Bone marrow (tissue), 2 donors: ENCODE data around the gene DOLPP1.
A peak's percentile ranks its signal among the peaks of the same experiment; 100 is the strongest.
"Not testable (repeated sequence)": the region's sequence is repeated elsewhere in the genome, so short reads cannot be mapped to it uniquely, and the experiment has no call there.

Experiments used
- DNase-seq, 2 donors: peaks; one replicate each; lab custom pipeline; 2025; lab: John Stamatoyannopoulos, UW

Gene DOLPP1

DNA sequence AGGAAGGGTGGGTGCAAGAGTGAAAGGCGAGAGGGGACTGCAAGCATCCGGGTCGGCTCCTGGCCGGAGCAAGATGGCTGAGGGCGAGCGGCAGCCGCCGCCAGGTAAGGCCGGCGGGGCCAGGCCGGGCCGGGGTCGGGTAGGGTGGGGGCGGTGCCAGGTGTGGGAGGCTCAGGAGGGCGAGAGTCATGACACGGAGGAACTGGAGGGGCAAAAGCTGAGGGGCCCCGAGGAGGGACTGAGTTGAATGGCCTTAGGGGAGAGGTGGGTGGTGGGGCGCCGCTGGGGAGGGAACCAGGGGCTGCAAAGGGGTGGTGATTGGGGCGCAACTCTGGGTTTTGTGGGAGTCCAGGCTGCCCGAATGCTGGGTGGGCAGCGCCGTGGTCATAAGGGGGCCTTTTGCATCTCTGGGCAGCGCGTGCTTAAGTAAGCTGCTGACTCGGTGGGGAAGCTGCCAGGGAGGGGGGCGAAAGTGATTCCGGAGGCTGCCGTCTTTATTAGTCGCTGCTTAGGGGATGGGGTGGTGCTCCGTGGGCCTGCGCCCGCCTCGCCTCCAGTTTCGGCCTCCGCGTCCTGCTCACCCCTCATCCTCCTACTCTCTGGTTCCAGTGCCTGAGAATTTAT, 30.7 kb downstream of the DOLPP1 start:
- DNase-seq = peak; percentile 3 to 52

DNA sequence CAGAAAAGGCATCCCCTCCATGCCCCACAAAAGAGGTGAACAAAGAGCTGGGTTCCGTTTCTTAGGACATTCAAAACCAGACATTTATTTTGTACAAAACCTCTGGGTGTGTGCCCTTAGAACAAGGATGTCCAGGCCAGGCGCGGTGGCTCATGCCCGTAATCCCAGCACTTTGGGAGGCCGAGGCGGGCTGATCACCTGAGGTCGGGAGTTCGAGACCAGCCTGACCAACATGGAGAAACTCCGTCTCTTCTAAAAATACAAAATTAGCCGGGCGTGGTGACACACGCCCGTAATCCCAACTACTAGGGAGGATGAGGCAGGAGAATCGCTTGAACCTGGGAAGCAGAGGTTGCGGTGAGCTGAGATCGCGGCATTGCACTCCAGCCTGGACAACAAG, 31.6 kb downstream of the DOLPP1 start:
- DNase-seq = not testable (repeated sequence)

DNA sequence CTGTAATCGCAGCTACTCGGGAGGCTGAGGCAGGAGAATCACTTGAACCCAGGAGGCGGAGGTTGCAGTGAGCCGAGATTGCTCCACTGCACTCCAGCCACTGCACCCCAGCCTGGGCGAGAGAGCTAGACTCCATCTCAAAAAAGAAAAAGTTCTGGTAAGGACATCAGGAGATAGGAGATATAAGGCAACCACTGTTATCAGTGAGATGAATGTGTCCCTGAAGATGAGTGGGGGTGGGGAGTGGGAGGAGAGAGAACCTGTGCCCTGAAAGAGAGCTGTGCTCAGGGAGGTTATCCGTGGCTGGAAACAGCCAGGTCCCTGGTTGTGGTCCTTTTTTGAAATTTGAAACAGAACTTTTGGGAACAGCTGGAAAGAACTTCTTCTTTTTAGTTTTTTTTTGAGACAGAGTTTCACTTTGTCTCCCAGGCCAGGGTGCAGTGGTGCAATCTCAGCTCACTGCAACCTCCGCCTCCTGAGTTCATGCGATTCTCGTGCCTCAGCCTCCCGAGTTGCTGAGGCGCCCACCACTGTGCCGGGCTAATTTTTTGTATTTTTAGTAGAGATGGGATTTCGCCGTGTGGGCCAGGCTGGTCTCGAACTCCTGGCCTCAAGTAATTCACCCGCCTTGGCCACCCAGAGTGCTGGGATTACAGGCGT, 32.9 kb downstream of the DOLPP1 start:
- no peak for DNase-seq

DNA sequence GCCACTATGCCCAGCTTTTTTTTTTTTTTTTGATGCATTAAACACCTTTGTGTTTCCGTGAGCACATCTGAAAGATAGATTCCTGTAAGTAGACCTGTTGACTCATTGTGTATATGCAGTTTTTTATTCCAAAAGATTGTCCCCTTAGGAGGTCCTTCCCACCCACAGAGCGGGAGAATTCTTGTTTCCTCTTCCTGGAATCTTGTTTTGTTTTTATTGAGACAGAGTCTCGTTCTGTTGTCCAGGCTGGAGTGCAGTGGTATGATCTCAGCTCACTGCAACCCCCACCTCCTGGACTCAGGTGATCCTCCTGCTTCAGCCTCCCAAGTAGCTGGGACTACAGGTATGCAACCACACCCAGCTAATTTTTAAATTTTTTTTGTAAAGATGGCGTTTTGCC, 37.9 kb downstream of the DOLPP1 start:
- DNase-seq = no peak

DNA sequence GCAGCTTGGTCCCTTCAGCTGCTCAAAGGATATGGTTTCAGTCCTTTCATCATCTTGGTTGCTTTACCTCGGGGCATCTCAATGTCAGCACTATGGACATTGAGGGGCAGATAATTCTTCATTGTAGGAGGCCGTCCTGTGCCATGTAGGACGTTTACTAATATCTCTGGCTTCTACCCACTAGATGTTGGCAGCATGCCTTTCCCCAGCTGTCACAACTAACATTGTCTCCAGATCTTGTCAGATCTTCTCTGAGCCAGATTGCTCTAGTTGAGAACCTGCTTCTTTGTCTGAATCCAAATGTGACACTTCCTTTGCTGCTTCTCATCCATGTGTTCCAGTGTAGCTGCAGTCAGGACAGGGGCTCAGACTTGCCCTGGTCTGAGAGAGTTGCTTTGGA, 40.6 kb downstream of the DOLPP1 start:
- no peak for DNase-seq

DNA sequence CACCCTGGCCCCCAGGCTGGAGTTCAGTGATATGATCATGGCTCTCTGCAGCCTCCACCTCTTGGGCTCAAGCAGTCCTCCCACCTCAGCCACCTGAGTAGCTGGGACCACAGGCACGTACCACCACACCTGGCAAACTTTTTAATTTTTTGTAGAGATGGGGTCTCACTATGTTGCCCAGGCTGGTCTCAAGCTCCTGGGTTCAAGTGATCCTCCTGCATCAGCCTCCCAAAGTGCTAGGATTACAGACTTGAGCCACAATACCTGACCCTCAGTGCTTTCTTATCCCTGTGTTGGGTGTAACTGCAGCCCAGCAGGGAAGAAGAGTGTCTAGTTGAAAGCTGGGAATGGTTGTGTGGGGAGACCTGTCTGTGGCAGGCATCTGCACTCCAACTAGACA, 41.2 kb downstream of the DOLPP1 start:
- DNase-seq = no peak

DNA sequence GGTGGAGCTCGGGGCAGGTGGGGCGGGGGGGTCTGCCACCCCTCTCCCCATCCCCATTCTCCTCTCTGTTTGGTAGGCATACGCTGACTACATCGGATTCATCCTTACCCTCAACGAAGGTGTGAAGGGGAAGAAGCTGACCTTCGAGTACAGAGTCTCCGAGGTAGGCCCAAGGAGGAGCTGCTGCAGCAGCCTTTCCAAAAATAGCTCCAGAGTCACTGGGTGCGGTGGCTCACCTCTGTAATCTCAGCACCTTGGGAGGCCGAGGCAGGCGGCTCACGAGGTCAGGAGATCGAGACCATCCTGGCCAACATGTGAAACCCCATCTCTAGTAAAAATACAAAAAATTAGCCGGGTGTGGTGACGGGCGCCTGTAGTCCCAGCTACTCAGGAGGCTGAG, 42.1 kb downstream of the DOLPP1 start:
- DNase-seq = not testable (repeated sequence)

DNA sequence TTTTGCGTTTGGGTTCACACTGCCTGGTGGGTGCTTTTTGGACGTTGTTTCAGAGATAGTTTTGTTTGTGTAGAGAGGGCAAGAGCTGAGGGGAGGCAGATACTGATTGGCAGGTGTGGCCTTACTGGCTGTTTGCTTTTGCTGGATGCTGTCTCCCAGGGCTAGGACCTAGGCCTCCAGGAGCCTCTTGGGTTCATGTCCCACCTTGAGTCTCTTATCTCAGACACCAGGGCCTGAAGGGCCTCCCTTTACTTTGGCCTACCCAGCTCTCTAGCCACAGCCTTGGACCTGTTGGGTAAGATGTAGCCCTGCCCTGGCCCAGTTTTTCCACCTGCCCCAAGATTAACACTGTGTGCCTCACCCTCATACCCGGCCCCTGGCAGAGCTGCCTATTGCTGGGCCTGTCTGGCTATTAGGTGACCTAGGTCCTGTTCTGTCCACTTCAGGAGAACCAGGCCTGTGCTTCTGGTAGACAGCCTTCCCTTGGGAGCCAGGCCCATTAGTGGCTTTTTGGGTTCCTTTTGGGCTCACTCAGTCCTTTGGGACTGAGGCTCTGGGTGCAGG, 43.7 kb downstream of the DOLPP1 start:
- DNase-seq = no peak

DNA sequence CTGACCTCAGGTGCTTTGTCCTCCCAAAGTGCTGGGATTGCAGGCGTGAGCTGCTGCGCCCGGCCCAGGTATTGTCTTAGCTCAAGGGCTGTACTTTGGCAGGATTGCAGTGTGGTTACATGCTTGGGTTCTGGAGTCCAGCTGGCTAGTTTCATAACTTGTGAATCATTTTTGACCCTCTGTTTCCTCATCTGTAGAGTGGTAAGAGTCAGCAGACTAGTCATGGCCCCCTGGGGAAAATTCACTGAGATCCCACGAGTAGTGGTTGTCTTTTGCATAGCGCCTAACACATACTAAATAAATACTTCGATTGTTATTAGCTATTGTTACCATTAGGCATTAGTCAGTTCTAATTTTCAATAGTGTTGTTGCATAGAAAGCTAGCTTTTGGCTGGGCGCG, 44.6 kb downstream of the DOLPP1 start:
- no peak for DNase-seq

DNA sequence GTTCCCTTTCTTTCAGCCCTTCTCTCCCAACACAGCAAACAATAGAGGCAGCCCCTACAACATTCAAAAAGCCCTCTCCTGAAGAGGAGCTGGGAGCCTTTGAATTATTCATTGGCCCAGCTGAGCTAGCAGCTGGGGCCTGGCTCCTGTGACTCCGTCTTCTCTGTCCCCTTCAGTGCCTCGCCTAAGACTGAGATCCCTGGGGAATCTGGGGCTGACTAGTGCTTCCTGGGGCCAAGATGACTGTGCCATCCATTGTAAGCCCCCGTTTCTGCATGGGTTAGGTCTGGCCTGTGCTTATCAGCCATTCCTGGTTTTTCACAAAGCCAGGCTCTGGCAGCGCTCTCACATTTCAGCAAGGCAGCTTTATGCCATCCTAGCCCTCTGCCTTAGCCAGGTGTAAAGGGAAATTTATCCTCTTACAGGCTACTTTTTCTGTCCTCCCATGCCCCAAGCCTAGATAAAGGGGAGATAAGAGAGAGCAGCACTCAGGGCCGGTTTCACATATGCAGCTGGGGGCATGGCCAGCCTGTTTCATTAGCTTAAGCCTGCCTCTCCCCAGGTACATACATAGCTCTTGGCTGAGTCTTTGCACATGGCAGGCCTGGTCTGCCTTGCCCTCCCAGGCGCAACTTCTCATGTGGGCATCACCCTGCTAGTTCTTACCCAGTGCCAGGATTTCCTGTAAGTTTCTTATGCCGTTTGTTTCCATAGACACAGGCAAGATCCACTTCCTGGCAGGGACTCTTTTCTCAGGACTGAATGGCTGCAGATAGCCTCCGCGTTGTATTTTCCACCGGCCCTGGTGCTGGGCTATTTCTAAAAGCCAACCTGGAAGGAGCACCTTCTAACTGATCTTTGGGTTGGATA, 46.1 kb downstream of the DOLPP1 start:
- DNase-seq = no peak

DNA sequence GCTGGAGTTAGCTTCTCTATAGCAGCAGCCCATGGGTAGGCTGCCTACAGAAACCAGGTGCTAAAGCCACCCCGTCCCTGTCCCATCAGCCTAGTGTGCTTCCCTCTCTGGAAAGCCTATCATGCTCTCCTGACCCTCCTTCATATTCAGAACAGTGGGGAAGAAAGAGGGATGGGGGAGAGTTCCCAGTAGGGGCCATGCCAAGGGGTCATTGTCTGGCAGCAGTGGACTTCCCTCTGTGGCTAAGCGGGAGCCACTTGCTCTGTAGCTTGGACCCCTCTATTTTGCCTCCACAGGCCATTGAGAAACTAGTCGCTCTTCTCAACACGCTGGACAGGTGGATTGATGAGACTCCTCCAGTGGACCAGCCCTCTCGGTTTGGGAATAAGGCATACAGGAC, 47.8 kb downstream of the DOLPP1 start:
- no peak for DNase-seq

DNA sequence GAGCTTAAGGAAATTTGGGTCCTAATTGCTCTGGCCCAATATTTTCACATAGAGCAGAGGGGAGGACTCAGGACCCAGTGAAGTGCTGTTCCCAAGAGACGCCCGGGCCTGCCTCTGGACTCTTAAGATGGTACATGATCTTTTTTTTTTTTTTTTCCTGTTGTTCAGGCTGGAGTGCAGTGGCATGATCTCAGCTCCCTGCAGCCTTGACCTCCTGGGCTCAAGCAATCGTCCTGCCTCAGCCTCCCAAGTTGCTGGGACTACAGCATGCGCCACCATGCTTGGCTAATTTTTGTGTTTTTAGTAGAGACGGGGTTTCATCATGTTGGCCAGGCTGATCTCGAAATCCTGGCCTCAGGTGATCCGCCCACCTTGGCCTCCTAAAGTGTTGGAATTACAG, 49.4 kb downstream of the DOLPP1 start:
- not testable (repeated sequence) for DNase-seq

DNA sequence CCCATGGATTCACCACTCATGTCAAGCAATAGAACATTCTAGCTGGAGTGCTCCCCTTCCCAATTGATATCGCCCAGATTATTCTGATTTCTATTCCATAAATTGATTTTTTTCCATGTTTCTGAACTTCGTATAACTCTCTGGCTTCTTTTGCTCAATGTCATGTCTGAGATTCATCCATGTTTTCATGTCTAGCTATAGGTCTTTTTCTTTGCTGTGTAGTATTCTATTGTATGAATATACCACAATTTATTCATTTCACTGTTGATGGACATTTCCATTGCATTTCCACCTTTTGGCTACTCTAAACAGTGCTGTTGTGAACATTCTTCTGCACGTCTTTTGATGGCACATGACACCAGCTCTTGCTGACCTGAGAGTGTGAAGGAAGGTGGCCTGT, 49.9 kb downstream of the DOLPP1 start:
- no peak for DNase-seq

DNA sequence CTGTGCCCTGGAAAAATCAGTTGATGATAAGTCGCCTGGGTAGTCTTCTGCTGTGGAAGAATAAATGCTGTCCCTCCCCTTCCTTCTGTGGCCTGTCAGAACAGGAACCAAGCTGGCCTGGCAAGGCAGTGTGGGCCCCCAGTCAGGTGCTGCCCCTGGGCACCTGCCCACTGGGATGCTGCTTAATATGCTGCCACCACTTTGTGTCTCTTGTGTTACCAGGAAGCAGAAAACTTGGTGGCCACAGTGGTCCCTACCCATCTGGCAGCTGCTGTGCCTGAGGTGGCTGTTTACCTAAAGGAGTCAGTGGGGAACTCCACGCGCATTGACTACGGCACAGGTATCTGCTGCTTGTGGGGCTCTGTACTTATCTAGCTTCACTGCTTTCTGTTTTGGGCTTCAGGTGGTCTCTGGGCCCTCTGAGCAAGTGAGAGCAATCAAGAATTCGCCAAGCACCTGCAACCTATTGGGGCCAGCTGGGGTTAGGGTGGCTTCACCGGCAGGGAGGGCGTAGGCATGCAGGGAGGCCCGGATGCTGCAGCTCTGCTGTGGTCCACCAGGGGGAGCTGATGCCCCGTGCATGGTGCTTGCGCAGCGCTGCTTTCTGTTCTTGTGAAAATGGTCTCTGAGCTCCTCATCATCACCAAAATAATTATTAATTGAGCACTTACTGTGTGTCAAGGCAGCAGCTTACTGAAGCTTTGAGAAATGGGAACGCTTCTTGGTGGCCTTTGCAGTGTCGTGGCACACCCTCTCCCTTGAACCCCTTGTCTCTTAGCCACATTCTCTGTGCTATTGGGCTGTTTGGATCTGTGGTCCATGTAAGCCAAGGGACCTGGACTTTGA, 50.6 kb downstream of the DOLPP1 start:
- DNase-seq = peak; percentile 40 to 58

DNA sequence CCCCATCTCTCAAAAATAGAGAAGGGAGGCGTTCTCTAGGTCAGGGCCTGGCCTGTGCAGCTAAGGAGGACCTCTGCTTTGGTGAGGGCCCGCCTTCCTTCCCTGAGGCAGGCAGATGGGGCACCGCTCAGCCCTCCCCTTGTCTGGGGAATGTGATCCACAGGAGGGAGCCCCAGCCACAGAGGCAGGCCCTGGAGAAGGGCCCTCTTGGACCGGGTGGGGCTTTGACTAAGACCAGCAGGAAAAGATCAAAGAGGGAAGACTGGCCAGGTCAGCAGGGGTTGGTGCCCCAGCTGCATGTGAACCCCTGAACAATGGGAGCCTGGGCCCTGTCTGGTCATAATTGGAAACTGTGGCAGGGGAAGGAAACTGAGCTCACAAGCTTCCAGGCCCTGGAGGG, 52.2 kb downstream of the DOLPP1 start:
- DNase-seq = no peak

DNA sequence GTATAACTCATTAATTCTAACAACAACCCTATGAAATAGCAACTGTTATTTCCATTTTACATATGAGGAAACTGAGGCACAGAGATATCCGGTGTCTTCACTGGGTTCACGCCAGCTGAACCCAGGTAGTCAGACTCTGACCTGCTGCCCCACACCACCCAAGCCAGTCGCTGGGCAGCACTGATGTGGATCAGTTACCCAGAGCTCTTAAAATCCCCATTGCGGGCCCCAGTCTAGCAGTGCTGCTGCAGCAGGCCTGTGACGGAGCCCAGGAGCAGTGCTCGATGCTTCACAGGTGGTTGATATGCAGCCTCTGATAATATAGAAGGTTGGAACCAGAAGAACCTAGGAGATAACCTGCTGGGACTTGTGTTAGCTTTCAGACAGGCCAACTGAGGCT, 54.6 kb downstream of the DOLPP1 start:
- DNase-seq = no peak

DNA sequence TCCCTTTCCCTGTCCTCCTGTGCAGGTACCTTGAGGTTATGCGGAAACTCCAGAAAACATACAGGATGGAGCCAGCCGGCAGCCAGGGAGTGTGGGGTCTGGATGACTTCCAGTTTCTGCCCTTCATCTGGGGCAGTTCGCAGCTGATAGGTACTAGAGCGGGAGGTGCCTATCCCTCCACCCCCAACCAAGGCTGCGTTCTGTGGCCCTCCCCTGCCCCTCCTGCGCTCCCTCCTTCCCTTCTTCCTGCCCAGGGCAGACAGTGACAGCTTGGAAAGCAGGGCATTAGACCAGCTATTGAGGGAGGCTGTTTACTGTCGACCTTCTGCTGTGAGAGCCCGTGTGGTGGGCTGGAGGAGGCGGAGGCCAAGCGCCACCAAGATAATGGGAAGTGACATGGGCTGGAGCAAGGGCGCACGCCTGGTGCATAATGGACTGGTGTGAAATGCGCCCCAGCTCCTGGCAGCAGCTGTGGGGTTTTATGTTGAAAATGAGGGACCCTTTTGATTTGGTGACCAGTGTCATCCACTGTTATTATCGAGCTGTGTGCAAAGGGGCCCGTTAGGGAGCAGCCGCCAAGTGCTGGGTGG, 55.6 kb downstream of the DOLPP1 start:
- no peak for DNase-seq

DNA sequence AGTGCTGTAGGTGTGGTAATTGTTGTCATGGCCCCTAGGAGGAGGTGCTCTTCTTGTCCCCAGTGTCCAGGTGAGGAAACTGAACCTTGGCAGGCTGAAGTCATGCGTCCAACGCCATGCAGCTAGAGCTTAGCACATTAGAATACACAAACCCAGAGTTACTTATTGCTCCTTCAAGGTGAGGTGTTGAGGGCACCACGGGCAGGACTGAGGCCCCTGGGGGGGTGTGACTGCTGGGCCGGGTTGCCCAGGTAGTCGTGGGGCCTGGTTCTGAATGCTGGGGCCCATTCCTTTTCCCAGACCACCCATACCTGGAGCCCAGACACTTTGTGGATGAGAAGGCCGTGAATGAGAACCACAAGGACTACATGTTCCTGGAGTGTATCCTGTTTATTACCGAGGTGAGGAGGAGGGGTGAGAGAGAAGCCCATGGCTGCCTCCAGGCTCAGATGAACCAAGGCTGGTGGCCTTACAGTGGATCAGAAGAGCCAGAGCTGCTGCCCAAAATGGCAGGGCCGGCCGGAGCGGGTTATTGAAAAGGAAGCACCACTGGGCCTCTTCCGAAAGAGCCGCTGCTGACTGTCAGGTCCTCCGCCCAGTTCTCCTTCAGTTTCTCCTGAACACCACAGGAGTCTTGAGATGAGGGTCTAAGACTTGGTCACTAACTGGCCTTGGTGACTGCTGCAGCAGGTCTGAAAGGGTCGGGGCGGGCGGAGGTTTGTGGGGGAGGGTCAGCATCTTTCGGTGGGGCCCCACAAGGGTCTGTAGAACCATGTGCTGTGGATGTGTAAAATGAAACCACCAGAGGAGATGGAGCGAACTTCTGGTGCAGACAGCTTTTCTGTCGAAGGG, 56.6 kb downstream of the DOLPP1 start:
- no peak for DNase-seq

DNA sequence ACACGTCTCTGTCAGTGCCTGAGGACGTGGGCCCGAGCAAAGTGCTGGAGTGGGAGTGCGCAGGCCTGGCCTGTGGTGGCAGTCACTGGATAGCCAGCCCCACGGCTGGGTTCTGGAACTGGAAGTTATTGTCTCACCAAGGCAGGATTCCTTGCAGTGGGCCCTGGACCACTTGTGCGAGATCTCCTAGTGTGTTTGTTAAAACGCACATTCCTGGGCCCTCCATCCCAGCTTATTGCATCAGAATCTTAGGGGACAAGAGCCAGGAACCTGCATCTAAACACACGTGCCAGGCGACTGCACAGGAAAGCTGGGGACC, 57.2 kb downstream of the DOLPP1 start:
- no peak for DNase-seq

DNA sequence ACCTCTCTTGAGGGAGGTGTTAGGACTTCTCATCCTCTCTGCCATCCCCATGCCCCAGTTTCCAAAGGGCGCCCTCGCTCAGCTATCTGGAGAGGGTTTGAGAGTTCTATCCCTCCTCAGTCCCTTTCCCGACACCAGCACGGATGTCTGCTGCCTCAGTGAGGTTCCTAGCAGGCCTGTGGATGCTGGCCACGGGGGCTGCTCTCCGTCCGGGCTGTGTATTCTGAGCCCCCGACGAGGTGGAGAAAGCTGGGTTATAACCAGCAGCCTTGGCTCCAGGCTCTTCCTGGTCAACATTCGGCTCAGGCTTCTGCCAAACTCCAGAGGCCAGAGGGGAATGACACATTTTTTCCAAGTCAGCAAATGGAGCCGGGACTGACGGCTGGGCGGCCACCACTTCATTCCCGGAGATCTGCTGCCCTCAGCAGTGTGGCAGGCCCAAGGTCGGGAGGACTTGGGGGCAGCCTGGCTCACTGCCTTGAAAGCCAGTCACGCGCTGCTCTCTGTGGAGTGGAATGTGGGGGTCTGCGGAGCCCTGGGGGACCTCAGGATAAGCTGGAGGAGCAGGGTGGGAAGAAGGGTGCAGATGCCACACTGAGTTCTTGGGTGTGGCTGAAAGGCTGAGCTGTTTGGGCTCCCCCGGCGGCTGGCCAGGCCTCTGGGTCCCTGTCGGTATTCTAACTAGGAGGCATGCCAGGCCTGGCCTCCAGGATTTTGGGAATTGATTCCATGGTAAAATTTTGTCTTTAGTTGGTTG, 57.7 kb downstream of the DOLPP1 start:
- no peak for DNase-seq
